NCI-H446 (cell line): Measurements from ENCODE around the gene FBXL2.
"Not testable (repeated sequence)": the region's sequence is repeated elsewhere in the genome, so short reads cannot be mapped to it uniquely, and the experiment has no call there.

Source experiments
- DNase-seq, 2 experiments: peaks; one replicate each; lab custom pipeline; 2025; lab: John Stamatoyannopoulos, UW

The FBXL2 gene

DNA sequence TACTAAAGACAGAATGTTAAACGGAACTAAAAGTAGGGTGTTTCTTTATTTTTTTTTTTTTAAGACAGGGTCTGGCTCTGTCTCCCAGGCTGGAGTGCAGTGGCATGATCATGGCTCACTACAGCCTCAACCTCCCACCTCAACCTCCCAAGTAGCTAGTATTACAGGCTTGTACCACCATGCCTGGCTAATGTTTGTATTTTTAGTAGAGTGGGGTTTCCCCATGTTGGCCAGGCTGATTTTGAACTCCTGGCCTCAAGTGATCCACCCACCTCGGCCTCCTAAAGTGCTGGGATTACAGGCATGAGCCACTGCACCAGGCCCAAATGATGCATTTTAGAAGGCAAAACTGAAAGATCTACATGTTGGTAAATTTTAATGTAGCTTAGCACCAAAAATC, 152.1 kb downstream of the FBXL2 start:
- DNase-seq = not testable (repeated sequence)

DNA sequence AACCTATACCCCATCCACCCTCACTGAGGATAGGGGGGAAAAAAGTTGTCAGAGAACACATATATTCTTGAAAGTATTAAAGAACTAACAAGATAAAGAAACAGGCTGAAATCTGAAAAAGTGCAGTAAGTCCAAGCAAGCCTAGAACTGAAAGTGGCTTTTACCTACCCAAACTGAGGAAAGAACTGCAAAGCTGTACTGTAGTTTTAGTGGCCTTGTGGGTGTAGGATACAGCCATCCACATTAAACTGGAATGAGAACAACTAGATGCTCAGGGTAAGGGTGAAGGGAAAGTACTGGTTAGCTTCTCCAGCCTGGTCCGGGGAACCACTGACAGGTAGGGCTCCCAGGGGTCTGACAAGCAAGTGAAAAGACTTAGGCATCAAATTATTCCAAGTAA, 152.8 kb downstream of the FBXL2 start:
- no peak for DNase-seq

DNA sequence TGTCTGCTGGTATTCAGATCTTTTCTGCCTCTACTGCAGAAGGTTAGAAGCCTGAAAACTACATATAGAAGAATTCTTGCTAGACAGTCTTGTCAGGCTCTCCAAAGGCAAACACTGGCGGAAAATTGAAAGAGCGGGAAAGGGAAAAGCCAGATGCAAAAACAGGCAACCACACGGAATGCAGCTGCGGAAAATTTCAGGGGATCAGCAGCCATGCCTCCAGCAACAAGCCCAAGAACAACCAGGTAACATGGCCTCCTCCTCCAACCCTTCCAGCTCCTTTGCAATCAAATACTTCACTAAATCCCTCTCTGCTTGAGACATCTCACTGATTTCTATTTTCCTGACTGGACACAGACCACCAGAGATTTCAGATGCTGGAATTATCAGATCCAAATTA, 153.3 kb downstream of the FBXL2 start:
- DNase-seq = no peak

DNA sequence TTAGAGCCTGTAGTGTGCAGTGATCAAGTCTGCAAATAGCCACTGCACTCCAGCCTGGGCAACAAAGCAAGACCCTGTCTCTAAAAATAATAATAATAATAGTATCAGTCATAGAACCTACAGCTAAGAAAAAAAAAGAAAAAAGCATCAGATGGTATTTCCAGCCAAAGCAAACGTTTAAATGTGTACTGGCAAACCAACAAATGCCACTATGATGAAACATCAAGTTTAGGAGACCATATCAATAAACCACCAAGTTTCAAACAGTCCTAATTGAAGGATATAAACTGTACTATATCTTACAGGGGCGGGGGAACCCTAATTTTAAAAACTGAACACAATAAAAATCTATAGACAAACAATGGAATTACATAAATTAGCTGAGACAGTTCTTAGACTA, 156.6 kb downstream of the FBXL2 start:
- DNase-seq = no peak
